Astrocyte of the hippocampus (primary cell): ENCODE data around the gene UAP1L1.
"Not testable (repeated sequence)": the region's sequence is repeated elsewhere in the genome, so short reads cannot be mapped to it uniquely, and the experiment has no call there.

Experiments
- DNase-seq: peaks from one replicate; pipeline ENCODE4 v3.0.0; 2011; ENCODE audit warnings: low read depth, low spot score

UAP1L1 gene, protein sequence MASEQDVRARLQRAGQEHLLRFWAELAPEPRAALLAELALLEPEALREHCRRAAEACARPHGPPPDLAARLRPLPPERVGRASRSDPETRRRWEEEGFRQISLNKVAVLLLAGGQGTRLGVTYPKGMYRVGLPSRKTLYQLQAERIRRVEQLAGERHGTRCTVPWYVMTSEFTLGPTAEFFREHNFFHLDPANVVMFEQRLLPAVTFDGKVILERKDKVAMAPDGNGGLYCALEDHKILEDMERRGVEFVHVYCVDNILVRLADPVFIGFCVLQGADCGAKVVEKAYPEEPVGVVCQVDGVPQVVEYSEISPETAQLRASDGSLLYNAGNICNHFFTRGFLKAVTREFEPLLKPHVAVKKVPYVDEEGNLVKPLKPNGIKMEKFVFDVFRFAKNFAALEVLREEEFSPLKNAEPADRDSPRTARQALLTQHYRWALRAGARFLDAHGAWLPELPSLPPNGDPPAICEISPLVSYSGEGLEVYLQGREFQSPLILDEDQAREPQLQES

DNA sequence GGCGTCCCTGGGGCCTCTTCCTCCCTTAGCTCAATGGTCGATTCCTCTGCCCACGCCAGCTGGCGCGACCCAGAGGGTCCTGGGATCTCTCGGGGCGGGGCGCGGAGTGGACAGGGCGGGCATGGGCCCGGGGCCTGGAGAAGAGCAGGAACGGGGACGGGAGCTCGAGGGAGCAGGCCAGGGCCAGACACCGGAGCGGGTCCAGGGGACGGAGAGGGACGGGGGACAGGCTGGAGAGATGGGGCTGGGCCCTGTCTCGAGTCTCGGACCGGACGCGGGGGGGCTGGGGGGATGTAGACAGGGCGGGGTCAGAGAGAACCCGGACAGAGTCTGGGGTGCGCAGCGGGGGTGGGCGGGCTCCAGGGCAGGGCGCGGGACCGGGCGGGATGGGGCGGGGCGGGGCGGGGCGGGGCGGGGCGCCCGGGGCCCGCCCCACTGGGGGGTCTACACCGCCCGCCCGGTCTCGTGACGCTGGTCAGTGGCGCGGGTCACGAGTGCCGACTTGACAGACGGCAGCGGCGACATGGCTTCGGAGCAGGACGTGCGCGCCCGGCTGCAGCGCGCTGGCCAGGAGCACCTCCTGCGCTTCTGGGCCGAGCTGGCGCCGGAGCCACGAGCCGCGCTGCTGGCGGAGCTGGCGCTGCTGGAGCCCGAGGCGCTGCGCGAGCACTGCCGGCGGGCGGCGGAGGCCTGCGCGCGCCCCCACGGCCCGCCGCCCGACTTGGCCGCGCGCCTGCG lies at the start of gene UAP1L1:
Gene UAP1L1 (plus strand): TSS at position 508 of the 738 bp plus-strand sequence. CDS start 16 bp downstream, at position 524.
- peak; percentile 72 for DNase-seq

DNA sequence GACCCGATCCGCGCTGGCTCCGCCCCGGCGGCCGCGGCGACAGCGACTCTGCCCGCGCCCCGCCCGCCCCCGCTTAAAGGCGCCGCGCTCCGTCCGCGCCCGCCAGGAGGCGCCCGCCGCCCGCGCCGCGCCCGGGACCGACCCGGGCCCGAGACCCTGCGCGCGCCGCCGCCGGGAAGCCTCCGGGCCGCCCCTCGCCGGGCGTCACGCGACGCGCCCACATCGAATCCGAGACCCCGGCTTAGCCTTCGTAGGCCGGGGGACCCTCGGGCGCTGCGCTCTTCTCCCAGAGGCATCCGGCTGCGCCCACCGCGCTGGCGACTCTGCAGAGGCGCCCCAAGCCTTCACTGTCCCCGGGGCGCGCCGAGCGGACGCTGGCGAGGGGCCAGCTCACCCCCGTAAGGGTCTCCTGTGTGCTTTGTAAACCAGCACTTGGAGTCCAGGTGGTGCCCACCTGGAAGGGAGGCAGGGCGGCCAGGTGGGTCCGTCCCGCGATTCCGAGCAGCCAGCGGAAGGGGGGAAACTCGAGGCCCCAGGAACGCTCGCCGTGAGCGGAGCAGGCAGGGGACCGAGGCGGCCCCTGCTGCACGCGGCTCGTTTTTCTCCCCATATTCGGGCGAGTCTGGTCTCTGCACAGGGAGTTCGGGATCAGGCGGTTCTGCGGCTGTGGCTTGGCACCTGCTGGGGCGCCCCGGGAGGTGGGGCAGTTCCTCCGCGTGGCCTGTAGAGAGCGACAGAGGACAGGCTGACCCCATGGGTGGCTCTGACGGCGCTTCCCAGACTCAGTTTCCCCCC lies 48.9 kb upstream of the UAP1L1 start:
- peak; percentile 79 for DNase-seq

DNA sequence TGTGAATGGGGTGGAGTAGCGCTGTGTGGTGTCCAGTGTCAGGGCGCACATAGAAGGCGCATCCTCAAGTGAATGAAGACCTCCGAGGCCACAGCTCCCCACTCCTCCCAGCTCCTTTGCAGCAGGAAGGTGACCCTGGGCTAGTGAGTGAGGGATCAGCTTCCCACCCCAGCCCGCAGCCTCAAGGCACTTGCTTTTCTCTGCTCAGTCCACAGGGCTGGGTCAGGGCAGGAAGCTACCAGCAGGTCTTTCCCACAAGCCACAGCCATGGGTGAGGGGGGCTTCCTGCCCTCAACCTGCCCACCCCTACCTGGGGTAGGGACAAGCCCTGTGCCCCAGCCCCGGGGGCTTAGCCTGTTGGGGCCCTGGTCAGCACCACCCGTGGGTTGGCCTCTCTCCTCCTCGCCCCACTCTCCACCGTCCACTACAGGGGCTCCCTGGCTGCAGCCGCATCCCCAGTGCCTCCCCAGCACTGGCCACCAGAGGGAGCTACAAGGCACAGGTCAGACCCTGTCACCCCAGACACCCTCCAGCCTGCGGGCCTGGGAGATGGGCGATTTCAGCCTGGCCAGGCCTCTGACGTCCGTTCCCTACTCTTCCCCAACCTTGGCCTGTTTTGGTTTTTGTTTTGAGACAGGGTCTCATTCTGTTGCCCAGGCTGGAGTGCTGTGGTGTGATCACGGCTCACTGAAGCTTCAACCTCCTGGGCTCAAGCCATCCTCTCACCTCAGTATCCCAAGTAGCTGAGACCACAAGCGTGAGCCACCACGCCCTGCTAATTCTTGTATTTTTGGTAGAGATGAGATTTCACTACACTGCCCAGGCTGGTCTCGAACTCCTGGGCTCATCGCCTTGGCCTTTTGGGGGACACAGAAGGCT lies 48.0 kb upstream of the UAP1L1 start:
- peak; percentile 74 for DNase-seq

DNA sequence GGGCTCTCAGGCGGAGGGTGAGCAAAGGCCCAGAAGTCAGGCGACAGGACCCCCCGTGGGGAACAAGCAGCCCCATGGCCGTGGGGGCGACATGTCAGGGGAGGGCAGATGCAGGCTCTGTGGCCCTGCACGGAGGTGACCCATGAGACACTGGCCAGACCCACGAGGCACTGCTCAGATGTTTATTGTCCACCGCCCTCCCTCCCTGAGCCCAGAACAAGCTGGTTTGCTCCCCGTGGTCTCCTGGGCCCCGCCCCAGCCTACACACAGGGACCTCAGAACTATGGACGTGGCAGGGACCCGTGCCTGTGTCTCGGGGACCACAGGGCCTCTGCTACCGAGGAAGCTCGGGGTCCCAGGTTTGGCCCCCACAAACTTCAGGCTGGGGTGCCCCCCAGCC lies 47.3 kb upstream of the UAP1L1 start:
- no peak for DNase-seq

DNA sequence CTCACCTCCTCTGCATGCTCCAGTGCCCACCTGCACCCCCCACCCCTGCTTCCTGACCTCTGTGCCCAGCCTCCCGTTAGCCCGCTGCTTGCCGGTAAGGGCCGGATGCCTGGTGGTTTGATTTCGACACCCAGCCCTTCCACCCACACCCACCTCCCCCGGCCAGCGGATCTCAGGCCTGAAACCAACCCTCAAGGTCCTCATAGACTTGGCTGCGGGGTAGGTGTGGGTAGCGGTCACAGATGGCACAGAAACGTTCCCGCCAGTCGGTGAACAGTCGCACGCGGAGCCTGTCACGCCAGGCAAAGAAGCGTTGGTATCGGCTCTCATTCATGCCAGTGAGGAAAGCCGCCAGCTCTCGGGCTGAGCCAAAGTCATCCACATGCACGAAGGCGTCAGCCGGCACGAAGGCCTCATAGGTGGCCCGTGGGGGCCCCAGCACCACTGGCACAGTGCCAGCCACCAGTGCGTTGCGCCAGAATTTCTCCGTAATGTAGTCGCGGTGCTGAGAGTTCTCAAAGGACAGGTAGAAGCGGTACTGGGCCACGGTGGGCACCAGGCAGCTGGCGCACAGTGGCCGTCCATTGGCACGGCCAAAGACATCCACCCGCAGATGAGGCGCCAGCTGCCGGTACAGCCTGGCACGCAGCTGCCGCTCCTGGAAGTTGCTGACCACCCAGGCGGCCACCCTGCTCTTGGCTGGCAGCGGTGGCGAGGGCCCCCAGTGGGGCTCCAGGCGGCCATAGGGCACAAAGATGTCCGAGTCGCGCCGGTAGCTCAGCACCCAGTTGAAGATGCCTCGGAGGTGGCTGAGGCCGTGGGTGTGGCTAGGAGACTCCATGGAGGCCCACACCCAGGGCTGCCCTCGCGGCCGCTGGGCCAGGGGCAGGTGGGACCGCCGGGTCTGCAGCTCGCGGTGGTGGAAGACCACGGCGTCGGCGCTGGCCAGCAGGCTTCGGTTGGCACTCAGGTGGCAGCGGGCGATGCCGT lies 46.5 kb upstream of the UAP1L1 start:
- DNase-seq = no peak

DNA sequence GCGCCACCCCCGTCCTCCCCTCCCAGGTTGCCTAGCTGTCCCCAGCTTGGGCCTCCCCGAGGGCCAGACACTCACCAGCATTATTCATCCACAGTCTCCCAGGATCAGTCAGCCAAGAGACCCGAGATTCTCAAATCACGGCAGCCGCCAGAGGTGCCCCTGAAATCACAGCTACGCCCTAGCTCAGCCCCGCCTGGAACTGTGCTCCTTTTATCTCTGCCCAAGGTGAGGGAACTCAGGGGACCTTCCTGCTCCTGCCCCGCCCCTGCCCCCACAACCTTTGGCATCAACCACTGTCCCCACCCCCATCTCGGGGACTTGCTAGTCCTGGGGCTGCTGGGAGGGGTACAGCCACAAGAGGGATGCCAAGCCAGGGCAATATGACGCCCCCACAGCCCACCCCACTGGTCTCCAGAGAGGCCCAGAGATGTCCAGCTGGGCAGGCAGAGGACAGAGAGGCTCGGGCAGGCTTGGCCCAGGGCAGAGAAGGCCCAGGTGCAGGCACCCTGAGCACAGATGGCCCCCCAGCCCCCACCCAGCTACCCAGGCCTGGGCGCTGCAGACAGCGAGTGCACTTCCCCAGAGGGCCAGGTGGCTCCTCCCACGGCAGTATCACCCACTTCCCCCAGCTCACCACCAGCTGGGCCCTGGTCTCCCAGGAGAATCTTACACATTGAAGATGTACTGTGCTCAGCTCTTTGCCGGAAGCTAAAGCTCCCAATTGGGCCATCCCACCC lies 45.2 kb upstream of the UAP1L1 start, which contains the start of gene FUT7:
Gene FUT7 (minus strand): TSS at position 185 of the 737 bp plus-strand sequence. CDS start 97 bp downstream, at position 88.
- DNase-seq = no peak

DNA sequence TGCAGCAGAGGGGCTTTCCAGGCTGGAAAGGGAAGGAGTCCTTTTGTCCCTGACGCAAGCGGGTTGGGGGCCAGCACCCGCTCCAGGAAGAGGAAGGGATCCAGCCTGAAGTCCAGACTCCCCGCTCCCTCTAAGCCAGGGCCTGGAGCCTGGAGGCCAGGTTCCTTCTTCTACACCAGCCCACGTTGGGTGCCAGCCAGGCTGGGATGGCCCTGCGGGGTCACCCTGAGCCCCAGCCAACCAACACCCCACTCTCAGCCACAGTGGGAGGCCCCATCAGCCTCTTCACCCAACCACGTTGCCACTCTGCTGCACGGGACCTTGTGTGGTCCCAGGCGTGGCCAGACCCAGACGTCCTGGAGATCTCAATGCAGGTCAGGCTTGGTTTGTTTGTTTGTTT lies 44.5 kb upstream of the UAP1L1 start:
- no peak for DNase-seq

DNA sequence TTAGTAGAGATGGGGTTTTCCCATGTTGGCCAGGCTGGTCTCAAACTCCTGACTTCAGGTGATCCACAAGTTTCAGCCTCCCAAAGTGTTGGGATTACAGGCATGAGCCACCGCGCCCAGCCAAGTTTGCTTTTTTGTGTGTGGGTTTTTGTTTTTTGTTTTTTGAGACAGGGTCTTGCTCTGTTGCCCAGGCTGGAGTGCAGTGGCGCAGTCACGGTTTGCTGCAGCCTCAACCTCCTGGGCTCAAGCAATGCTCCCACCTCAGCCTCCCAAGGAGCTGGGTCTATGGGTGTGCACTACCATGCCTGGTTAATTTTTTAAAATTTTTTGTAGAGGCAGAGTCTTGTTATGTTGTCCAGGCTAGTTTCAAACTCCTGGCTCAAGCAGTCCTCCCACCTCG lies 43.8 kb upstream of the UAP1L1 start:
- DNase-seq = not testable (repeated sequence)

DNA sequence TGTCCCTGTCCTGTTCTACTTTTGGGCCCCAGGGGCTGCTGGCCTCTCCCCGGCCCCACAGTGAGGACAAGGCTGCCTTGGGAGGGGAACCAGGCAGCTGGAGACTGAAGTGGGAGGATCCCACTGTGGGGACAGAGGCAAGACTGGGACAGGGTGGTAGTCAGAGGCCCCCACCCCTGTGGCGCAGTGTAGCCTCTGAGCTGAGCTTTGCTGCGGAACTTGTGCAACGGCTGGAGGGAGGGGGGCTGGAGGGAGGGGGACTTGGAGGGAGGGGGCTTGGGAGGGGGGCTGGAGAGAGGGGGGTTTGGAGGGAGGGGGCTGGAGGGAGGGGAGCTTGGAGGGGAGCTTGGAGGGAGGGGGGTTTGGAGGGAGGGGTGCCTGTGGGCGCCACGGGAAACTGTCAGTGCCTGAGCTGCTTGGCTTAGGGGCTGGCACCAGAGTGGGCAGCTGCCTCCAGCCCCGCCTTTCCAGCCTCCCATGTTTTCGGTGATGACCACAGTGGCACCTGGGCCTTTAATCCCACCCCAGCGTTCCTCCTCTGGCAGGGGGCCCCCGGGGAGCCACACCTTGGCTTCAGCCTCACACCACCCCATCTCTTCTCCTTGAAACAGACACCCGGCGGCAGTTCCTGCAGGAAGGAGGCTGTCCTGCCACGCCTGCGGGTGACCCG lies 43.1 kb upstream of the UAP1L1 start:
- no peak for DNase-seq

DNA sequence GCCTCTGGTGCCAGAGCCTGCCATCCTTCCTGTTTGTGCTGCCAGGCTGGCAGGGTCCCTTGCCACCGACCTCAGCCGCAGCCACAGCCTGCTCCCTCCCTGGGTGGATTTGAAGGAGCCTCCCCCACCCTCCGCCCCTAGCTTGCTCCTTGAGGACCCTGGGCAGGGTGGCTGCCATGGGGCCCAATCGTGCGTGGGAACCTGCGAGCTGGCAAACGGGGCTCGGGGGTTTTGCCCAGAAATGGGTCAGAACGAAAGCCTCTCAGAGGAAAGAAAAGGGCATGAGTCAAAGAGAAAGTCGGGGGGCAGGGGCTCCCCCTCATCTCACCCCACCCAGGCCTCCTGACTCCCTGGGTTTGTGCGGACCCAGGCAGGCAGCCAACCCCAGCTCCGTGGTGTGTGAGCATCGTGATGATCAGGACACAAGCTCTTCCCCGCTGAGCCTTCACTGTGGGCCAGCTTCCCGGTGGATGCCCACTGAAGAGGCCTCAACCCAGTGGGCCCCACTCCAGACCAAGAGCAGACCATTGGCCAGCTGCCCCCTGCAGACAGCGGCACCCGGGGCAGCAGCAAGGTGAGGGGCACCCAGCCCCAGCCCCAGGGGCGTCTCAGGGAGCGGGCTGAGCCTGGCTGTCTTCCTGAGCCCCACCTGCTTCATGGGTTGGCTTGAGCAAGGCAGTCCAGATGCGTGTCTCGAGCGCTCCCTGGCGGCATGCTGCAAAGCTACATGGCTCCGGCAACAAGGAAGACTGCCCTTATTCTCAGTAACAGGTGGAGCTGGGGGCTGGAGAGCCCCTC lies 42.4 kb upstream of the UAP1L1 start:
- DNase-seq = peak; percentile 90

DNA sequence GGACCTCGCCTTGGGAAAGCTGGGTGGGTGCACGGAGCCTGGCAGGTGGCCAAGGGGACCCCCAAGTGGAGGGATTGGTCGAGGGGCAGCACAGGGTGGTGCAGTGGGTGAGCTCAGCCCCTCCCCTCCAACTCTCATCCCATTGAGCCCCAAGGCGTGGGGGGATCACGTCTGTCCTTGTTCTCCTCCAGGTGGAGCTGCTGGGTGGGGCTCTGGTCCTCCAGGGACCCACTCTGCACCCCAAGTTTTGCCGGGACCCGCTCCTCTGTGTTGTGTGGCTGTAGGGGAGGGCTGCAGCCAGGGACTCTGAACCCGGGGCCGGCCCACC lies 41.8 kb upstream of the UAP1L1 start:
- no peak for DNase-seq

DNA sequence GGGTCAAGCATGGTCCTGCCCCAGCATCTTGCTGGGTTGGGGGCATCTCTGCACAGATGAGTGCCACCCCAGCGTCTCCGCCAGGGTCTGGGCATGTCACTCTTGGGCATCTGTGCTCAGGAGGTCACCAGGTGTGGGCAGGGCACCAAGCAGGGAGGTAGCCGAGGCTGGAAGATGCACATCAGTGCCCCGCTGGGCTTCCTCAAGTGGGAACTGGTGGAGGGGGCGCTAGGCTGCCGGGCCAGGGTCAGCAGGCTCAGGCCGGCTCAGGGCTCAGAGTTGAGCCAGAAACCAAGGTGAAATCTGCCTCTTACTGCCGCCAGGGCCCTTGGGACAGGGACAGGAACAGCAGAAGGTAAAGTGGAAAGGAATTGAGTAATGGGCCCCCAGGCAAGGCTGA lies 41.4 kb upstream of the UAP1L1 start:
- DNase-seq = no peak

DNA sequence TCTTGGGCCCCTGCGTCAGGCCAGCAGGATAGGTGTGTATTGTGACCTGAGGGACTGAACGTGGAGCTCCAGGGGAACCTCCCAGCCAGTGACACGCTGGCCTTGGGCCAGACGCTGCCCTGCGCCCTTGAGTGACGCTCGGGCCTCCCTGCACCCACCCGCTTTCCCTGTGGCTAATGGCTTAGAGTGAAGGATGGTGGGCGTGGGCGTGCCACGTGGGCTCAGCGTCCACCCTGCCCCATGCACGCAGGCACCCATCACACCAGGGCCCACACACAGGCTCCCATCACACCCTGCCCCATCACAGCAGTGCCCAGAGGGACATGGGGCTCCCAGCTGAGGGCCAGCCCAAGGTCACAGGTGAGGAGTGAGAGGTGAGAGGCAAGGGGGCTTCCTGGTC lies 40.3 kb upstream of the UAP1L1 start:
- no peak for DNase-seq

DNA sequence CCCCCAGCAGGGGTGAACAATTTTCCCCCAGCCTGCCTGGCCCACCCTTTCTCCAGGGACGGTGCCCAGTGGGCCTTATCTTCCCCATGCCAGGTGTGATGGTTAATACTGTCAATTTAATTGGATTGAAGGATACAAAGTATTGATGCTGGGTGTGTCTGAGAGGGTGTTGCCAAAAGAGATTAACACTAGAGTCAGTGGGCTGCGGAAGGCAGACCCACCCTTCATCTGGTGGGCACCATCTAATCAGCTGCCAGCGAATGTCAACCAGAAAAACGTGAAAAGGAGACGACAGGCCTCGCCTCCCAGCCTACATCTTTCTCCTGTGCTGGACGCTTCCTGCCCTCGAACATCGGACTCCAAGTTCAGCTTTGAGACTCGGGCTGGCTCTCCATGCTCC lies 39.8 kb upstream of the UAP1L1 start:
- no peak for DNase-seq

DNA sequence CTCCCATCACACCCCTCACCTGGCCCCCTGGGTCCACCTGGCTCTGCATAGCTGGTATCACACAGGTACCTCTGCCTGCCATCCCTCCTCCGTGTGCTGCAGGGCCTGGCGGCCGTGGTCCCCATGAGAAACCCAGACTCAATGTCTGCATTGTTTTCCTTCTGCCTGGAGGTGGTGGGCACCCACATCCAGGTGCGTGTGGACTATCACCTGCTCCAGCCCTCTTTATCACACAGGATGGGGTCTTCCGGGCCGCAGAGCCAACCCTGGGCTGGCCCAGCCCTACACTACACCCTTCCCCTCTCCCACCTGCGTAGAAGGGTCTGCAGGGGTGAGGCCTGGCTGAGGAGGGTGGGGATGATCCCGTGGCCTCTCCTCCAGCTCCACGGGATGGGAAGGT lies 38.4 kb upstream of the UAP1L1 start:
- DNase-seq = no peak

DNA sequence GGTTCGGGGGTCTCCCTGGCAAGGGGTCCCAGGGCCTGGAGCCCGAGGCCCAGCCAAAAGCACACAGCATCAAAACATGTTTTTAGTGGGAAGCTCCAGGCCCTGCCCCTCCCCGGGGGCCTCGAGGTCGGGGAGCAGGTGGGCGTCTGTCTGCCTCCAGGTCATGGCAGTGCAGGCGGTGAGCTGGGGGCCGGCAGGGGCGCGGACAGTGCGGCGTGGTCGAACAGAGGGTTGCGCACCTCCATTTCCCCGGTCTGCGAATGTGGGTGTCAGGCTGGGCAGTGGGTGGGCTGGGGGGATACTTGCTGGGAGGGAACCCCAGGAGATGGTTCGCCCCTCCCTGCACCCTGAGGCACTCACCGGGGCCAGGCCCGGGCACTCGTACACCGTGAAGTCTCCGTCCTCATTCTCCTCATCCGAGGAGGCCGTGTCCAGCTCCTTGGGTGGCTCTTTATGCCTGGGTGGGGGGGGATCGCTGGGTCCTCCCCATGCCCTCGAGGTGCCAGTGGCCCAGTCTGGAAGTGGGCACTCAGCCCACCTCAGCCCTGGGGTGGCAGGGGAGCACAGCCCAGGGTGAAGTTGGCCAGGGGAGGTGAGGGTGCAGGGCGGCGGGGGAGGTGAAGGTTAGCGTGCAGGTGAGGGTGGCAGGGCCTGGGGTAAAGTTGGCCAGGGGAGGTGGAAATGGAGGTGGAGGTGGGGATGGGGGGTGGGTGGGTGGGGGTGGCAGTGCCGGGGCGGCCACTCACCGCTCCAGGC lies 37.5 kb upstream of the UAP1L1 start:
- no peak for DNase-seq

DNA sequence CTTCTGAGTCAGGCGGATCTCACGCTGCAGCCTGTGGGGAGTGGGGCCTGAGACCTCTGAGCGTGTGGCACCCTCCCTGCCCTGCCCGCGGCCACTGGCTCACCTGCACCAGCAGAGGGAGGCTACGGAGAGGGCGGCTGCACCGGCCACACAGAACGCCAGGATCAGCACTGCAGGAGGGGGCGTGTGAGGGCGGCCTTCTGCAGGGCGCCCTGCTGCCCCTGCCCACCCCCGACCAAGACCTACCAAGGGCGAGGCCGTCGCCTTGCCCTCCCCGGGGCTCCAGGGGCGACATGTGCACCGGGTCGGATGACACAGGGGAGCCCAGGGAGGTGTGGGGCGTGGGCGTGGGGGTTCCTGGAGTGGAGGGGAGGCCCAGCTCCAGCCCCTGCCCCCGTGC lies 36.7 kb upstream of the UAP1L1 start:
- DNase-seq = no peak
